GM18498 (cell line): ENCODE data around the gene SMC3.
"Not testable (repeated sequence)": the region's sequence is repeated elsewhere in the genome, so short reads cannot be mapped to it uniquely, and the experiment has no call there.

Source experiments
- ATAC-seq: cut with Tn5 transposase; IDR thresholded peaks from one replicate; pipeline ENCODE4 v1.9.1; 2021; ENCODE audit warnings: mild to moderate bottlenecking, moderate library complexity; ENCODE audit not compliant: unreplicated experiment

The SMC3 gene

GRCh38 chr10:110574420-110574819 lies 6.9 kb downstream of the SMC3 start:
- no peak for ATAC-seq

GRCh38 chr10:110576220-110576619 lies 8.7 kb downstream of the SMC3 start:
- ATAC-seq, result no peak

DNA sequence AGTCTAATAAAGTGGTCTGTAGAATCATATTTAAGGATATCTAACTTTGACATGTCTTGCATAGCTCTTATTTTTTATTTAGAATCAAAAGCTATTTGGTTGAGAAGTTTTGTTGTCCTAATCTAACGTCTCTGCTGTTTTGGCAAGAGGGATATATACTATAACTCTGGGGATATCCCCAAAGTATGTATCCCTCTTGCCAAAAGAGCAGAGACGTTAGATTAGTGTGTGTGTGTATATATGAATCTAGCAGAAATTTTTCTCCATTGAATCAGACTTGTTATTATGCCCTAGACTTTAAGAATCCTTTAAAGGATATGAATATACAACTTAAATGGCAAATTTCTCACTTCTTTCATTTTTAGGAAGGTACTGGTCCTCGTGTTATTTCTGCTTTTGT lies 9.6 kb downstream of the SMC3 start:
- no peak for ATAC-seq

GRCh38 chr10:110584006-110584405 lies 16.5 kb downstream of the SMC3 start:
- ATAC-seq, result no peak

- ATAC-seq, result no peak
Observed at GRCh38 chr10:110591760-110592159, 24.3 kb downstream of the SMC3 start.

DNA sequence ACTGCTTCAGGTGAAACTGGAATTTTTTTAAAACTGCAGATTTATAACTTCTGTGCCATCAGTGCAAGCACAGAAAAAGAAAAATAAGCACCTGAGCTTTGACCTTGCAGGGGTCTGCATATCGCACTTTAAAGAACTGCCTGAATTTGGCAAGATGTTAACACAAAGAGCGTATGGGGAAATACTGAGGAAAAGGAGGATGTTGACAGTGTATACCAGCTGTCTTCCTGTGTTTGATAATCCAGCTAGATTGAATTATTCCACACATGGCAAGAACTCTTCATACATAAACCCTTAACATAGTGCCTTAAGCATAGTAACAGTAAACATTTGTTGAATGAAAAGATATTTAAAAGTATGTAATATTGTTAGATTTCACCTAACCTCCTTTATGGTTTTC lies 30.0 kb downstream of the SMC3 start:
- no peak for ATAC-seq

- no peak for ATAC-seq
Observed at GRCh38 chr10:110600487-110601101, 33.1 kb downstream of the SMC3 start.

DNA sequence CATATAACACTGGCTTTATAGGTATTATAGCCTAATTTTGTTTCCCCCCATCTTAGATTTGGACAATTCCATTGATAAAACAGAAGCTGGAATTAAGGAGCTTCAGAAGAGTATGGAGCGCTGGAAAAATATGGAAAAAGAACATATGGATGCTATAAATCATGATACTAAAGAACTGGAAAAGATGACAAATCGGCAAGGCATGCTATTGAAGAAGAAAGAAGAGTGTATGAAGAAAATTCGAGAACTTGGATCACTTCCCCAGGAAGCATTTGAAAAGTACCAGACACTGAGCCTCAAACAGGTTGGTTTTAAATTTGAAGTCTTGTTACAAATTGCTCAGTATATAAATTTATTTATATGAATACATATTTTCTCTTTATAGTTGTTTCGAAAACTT lies 34.1 kb downstream of the SMC3 start:
- ATAC-seq, result no peak

- no peak for ATAC-seq
Observed at GRCh38 chr10:110608087-110608486, 40.6 kb downstream of the SMC3 start.

- ATAC-seq, result no peak
Observed at GRCh38 chr10:110609605-110610004, 42.1 kb downstream of the SMC3 start.

GRCh38 chr10:110610308-110610774 lies 42.8 kb downstream of the SMC3 start:
- peak; percentile 51 for ATAC-seq

DNA sequence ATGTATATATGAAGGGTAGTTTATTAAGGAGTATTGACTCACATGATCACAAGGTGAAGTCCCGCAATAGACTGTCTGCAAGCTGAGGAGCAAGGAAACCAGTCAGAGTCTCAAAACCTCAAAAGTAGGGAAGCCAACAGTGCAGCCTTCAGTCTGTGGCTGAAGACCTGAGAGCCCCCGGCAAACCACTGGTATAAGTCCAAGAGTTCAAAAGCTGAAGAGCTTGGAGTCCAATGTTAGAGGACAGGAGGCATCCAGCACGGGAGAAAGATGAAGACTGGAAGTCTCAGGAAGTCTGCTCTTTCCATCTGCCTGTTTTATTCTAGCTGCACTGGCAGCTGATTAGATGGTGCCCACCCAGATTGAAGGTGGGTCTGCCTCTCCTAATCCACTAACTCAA lies 43.3 kb downstream of the SMC3 start:
- ATAC-seq, result not testable (repeated sequence)

DNA sequence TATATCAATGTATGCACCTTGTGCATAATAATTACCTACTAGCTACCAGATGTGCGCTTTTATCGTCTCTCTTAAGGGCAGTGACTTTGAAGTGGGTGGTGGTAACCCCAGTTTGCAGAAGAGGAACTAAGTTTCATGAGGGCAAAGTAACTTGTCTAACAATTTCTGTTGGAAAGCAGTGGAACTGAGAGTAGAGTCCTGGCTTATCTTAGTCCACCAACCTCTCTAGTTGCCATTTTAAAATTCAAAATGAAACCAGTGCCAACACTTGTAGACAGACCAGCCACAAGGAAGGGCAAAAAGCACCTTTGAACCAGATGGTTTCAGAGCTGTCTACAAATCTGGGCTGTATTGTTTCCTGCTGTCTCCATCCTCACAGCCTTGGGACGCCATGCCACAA lies 44.6 kb downstream of the SMC3 start:
- ATAC-seq, result peak; percentile 51

GRCh38 chr10:110612629-110613028 lies 45.1 kb downstream of the SMC3 start:
- ATAC-seq, result no peak

DNA sequence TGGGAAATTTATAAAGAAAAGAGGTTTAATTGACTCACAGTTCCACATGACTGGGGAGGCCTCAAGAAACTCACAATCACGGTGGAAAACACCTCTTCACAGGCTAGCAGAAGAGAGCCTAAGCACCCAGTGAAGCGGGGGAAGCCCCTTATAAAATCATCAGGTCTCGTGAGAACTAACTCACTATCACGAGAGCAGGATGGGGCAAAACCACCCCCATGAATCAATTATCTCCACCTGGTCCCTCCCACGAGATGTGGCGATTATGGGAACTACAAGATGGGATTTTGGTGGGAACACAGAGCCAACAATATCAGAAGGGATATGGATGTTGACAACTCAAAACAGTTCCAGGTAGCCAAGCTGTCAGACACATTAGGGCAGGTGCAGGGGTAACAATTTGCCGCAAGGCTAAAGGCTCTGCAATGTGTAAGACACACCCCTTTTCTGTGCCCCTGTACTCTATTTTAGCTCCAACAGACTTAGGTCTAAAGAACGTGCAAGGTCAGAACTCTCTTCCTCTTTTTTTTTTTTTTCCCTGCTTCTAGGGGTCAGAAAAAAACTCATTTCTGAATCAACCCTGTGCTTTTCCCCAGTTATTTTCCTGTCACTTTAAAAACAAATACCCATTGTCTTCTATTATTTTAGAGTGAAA lies 46.0 kb downstream of the SMC3 start:
- no peak for ATAC-seq

DNA sequence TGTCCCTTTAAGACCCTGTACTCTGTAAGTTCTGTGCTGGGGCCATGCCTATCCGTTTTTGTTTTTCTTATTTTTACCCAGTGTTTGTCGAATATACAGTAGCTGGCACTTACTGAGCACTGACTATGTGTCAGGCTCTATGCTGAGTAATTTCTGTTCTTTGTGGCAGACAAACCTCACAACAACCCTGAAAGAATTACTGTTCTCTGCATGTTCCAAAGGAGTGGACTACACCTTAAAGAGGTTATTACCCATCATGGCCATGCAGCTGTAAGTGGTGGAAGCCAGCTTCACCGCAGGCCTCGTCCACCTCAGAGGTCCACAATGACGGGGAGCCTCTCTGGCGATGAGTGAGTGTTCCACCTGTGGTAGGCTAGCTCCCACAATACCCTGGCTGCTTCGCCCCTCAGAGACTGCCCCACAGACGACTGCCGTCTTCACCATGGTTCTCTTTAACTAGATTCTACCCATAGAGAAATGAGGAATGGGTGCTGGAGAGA lies 46.6 kb downstream of the SMC3 start:
- no peak for ATAC-seq

- ATAC-seq, result no peak
Observed at GRCh38 chr10:110615057-110615747, 47.7 kb downstream of the SMC3 start.

DNA sequence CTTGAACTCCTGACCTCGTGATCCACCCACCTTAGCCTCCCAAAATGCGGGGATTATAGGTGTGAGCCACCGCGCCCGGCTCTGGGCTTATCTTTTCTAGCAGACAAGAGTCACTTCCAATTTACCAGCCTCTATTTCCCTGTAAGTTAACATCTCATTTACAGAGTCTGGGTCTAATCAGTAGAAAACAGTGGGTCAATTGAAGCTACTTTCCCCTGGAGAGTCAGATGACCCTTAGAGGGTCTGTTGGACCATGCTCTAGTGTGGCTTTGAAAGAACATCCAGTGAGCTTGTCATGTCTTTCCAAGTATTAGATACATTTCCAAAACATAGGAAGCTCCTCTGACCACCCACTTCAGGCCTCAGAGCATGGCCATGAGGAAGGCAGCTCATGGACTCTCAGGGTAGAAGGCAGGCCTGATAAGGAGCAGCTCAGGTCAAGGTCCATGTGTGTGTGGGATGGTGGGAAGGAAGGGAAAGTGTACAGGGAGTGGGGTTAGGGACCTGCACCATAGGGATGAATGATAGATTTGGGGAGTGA lies 49.1 kb downstream of the SMC3 start:
- no peak for ATAC-seq

- no peak for ATAC-seq
Observed at GRCh38 chr10:110617425-110618229, 50.1 kb downstream of the SMC3 start.

DNA sequence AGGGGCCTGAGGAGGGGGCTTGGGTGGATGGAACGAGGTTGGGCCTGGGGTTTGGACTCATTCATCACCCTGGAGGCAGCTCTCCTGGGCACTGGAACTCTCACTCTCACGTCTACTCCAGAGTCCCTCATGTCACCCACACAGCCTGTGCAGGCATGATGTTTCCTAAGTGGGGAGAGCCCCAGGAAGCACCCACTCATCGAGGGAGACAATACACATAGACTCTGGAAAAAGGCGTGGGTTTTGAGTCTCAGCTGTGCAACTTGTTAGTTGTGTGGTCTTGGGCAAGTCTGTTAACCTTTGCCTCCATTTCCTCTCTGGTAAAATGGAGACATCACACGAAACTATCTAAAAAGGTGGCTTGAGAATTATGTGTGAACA lies 50.7 kb downstream of the SMC3 start:
- ATAC-seq, result no peak
